Measurements from ENCODE around the gene SIKE1.
"Not testable (repeated sequence)": the region's sequence is repeated elsewhere in the genome, so short reads cannot be mapped to it uniquely, and the experiment has no call there.

The SIKE1 gene

GRCh38 chr1:114755006-114755931 is 25.2 kb downstream of the SIKE1 start:
- no peak for DNase-seq (ENCODE audit: low spot score)

- DNase-seq (ENCODE audit: low spot score): not testable (repeated sequence)
Observed at GRCh38 chr1:114753702-114754101, 26.8 kb downstream of the SIKE1 start.

GRCh38 chr1:114753143-114753542 is 27.3 kb downstream of the SIKE1 start:
- no peak for DNase-seq (ENCODE audit: low spot score)

- DNase-seq (ENCODE audit: low spot score): no peak
Observed at GRCh38 chr1:114750780-114751179, 29.7 kb downstream of the SIKE1 start.

- DNase-seq (ENCODE audit: low spot score): no peak
Observed at GRCh38 chr1:114749835-114750234, 30.6 kb downstream of the SIKE1 start.

GRCh38 chr1:114746450-114747121 is 33.9 kb downstream of the SIKE1 start:
- DNase-seq (ENCODE audit: low spot score): no peak

GRCh38 chr1:114745291-114745690 is 35.2 kb downstream of the SIKE1 start:
- DNase-seq (ENCODE audit: low spot score): no peak

GRCh38 chr1:114741963-114742746 is 38.3 kb downstream of the SIKE1 start:
- DNase-seq (ENCODE audit: low spot score): no peak

GRCh38 chr1:114740331-114740730 is 40.2 kb downstream of the SIKE1 start:
- no peak for DNase-seq (ENCODE audit: low spot score)

- no peak for DNase-seq (ENCODE audit: low spot score)
Observed at GRCh38 chr1:114737314-114737849, 43.1 kb downstream of the SIKE1 start.

GRCh38 chr1:114735479-114735878 is 45.0 kb downstream of the SIKE1 start:
- no peak for DNase-seq (ENCODE audit: low spot score)

- DNase-seq (ENCODE audit: low spot score): no peak
Observed at GRCh38 chr1:114729782-114730181, 50.7 kb downstream of the SIKE1 start.

GRCh38 chr1:114728553-114728952 is 51.9 kb downstream of the SIKE1 start:
- no peak for DNase-seq (ENCODE audit: low spot score)

GRCh38 chr1:114725230-114725629 is 55.3 kb downstream of the SIKE1 start:
- no peak for DNase-seq (ENCODE audit: low spot score)

- no peak for DNase-seq (ENCODE audit: low spot score)
Observed at GRCh38 chr1:114723915-114724314, 56.6 kb downstream of the SIKE1 start.

- no peak for DNase-seq (ENCODE audit: low spot score)
Observed at GRCh38 chr1:114723457-114723856, 57.0 kb downstream of the SIKE1 start.

GRCh38 chr1:114720492-114720891 is 60.0 kb downstream of the SIKE1 start:
- DNase-seq (ENCODE audit: low spot score): no peak

All from hematopoietic multipotent progenitor cell treated with erythropoietin and hydrocortisone succinate and interleukin-3 and kit ligand, for 17 days (in vitro differentiated cells).